GM21576 (cell line): ENCODE data around the gene INHBB.
"Not testable (repeated sequence)": the region's sequence is repeated elsewhere in the genome, so short reads cannot be mapped to it uniquely, and the experiment has no call there.

Experiments
- ATAC-seq: cut with Tn5 transposase; IDR thresholded peaks from one replicate; pipeline ENCODE4 v1.9.1; 2021; ENCODE audit warnings: mild to moderate bottlenecking, moderate library complexity; ENCODE audit not compliant: unreplicated experiment

INHBB gene

GRCh38 chr2:120346026-120346666 is at the start of gene INHBB:
INHBB (plus strand) TSS chr2:120346136; CDS start chr2:120346189, 53 bp downstream.
- ATAC-seq, result no peak

DNA sequence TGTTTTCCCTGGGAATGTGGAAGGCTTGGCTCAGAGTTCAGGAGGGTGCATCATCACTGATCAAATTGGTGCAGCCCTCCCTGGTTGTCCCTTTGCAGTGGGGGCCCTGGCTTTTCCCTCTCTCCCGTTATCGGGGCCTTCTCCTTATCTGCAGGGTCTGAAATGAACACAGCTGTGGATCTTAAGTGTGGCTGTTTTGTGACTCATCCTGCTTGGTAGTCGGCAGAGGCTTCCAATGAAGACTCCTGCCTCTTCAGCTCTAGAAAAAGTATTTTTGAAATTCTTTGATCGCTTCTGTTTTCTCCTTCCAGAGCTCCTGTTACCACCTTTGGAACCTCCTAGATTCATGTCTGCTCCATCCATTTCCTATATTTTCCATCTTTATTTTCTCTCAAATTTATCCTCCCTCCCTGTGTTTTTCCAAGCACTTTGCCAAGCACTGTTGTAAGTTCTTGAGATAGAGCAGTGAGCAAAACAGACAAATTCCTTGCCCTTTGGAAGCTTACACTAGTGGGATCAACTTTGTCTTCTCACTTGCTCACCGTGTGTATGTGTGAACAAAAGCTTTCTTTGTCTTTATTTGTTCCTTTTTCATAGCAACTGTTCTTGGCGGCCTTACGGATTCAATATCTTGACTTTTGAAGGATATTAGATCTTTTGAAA is 47.6 kb upstream of the INHBB start:
- no peak for ATAC-seq

DNA sequence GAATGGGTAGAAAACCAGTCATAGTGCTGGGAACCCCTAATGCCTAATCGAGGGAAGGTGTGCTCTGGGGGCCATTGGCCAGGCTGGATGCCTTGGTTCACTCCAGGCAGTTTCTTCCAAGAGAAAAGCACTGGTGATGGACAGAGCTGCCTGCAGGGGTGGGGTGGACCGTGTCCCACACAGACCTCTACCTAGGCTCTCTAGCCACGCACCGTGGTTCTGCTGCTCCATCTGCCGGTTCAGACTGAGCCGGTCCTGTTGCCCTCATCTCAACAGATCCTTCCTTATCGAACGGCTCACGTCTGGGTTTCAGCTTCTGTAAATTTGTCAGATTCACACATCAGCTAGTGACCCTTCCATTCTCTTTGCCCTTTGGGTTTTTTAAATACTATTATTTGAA is 46.9 kb upstream of the INHBB start:
- ATAC-seq, result no peak

DNA sequence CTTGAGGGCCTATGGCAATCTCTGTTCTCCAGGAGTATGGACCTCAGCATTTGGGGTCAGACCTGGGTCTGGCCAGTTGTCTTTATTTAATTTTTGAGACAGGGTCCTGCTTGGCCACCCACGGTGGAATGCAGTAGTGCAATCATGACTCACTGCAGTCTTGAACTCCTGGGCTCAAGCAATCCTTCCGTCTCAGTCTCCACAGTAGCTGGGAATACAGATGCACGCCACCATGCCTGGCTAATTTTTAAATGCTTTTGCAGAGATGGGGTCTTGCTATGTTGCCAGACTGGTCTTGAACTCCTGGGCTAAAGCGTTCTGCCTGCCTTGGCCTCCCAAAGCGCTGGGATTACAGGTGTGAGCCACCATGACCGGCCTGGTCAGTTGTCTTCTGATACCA is 46.4 kb upstream of the INHBB start:
- ATAC-seq, result no peak

GRCh38 chr2:120300385-120300784 is 45.6 kb upstream of the INHBB start:
- no peak for ATAC-seq

GRCh38 chr2:120301284-120301683 is 44.7 kb upstream of the INHBB start:
- ATAC-seq, result no peak

- no peak for ATAC-seq
These were observed 43.6 kb upstream of the INHBB start for GRCh38 chr2:120302301-120302700.

GRCh38 chr2:120303177-120303576 is 42.8 kb upstream of the INHBB start:
- no peak for ATAC-seq

DNA sequence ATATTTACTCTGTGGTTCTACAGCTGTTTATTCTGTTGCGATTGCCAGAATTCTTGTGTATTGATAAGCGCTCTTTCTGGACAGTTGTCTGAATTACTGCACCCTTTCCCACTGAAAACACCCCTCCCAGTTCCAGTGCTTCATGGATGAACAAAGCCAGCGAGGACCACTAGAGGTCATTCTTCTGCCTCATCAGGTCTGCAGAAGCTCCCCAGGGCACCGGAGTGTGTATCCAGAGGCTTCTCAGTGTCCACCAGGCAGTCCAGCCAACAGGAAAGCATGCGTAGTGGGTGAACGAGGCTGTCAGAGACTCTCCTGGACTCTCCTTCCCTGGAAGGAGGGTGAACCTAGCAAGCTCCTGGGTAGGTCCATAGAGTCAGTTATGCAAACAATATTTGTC is 40.6 kb upstream of the INHBB start:
- ATAC-seq, result no peak

- no peak for ATAC-seq
These were observed 39.9 kb upstream of the INHBB start for GRCh38 chr2:120305937-120306490.

DNA sequence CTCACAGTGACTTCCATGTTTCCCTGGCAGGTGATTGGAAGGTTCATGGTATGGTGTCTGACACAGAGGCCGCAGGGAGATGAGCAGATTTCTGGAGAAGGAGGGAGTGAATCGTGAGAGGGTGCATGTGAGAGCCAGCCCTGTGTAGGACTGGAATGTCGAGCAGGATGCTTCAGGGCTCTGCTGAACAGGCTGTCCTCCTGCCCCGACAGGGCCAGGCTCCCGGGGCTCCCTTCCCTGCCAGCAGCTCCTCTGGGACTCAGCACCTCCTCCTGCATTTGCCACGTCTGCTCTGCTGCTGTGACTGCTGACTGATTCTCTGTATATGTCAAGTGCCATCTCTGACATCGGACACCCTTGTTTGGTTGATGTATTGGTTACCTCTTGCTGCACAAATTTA is 38.5 kb upstream of the INHBB start:
- no peak for ATAC-seq

DNA sequence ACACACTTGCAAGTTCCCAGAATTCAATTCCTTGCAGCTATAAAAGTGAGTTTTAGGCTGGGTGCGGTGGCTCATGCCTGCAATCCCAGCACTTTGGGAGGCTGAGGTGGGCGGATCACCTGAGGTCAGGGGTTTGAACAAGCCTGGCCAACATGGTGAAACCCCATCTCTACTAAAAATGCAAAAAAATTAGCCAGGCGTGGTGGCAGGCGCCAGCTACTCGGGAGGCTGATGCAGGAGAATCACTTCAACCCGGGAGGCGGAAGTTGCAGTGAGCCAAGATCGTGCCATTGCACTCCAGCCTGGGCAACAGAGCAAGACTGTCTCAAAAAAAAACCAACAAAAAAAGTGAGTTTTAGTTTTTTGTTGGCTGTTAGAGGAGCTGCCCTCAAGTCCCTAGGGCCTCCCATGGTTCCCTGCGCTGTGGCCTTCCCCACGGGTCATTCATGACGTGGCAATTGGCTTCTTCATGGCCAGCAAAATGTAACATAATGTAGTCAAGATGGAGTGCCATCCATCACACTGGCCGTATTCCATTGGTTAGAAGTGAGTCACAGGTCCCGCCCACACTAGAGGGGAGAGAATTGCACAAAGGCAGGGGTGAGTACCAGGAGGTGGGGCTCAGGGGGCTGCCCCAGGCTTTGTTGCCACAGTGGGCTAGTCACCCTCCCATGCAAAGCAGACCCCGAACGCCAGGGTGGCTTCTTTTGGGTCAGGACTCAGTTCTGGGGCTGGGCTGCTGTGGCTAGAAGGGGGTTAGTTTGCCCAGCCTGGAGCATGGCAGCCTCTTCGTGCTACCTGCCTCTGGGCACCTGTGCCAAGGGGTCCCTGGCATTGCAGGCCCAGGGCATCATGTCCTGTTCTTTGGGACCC is 37.7 kb upstream of the INHBB start:
- ATAC-seq, result peak; percentile 33

DNA sequence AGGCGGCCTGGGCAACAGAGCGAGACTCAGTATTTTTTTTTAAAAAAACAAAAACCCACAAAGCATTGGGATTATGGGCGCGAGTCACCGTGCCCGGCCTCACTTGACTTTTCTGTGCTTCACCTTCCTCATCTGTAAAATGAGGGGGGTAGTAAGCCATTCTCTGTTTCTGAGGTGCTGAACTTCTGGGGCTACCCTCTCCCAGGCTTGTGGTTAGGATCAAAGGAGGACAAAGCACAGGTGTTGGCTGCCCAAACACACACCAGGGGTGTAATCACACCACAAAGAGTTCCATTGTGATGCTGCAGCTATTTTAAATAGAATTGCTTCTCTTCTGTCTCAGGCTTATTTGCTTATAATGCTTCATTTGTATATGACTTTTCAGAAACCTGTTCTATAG is 35.8 kb upstream of the INHBB start:
- peak; percentile 55 for ATAC-seq

DNA sequence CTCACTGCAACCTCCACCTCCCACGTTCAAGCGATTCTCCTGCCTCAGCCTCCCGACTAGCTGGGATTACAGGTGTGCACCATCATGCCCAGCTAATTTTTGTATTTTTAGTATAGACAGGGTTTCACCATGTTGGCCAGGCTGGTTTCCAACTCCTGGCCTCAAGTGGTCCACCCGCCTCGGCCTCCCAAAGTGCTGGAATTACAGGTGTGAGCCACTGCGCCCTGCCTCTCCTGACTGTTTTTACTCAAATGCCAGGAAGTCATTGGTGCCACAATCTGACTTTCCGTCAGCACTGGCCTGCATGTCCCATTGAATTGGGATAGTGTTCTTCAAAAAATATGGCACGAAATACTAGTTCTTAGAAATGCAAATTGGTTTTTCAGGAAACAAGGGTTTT is 35.1 kb upstream of the INHBB start:
- not testable (repeated sequence) for ATAC-seq

DNA sequence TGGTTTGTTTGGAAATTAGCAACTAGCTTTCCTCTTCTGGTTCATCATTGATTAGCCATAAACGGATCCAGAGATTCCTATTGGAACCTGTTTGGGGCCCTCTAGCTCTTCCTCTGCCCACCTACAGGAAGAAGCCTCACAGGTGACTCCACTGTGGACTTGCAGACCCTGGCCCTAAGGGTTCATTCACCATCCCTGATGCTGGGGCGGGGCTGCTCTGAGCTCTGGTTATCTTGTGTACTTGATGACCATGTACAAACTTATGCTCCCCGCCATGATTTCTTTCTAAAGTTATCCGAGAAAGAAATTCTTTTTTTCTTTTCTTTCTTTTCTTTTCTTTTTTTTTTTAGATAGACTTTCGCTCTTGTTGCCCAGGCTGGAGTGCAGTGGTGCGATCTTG is 33.9 kb upstream of the INHBB start:
- ATAC-seq, result no peak

- peak; percentile 41 for ATAC-seq
These were observed 32.9 kb upstream of the INHBB start for GRCh38 chr2:120312860-120313694.

DNA sequence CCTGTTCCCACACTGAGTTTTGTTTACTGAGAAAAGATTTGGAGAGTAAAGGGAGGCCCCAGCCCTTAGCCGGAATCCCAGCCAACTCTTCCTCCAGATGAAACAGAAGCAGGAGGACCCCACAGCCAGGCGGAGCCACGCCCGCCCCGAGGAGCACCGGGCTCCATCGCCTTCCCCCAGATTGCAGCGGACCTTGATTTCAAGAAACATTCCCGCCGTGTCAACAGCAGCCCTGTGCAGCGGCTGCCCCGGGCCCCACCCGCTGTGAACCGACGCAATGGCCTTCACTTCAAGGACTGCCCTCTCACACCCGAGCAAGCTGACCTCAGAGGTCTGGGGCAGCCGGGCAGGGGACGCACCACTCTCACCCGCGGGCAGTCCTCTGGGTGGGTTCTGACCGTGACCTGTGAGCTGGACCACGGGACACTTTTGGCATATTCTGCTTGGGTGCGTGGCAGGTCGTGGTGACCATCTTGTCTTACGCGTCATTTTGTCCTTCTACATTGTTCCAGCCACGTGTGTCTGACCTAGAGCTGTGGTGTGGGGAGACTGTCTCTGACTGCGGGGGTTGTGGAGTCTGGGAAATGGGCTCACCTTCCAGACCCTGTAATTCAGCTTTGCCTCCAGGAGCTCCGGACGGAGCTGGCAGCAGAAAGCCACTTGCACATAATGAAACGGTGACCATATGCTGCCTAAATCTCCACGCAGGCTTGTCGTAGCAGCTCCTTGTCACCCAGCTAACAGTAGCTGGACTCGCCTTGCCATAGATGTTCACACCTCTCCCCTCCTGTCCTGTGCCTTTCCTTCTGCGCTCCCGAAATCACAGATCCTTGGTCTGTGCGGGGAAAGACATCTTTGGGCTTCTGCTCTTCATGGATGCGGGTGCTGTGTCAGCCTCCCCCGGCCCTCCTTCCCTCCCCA is 32.0 kb upstream of the INHBB start:
- ATAC-seq, result no peak

DNA sequence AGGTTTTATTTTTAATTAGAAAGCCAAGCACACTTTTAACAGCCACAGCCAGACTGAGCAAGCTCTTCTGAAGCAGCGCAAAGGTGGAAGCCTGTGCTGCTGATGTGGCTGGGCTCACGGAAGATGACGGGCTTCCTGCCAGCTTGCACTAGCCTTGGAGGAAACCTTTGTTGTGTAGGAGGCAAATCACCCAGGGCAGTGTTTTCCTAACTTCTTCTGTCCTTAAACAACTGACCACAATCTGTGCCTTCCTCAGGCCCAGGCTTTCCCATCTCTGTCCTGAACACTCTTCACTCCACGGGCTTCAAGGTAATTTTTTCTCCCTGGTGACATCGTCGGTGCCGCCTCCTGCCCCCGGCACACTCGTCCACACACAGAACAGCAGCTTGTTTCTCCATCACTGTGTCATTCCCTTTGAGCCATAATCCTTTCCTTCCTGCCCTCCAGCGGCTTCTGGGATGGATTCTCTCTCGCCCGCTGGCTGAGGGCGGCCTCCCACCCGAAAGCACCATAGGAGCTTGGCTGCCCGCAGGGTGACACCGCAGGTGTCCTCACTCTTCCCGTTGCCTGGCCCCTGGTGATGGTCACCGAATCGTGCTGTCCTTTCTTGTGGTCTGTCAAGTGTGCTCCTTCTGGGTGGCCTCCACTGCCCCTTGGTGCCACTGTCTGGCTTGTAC is 31.1 kb upstream of the INHBB start:
- ATAC-seq, result no peak
